CD14-positive monocyte (primary cell): ENCODE data around the gene ERBB3. TPM values are rescaled to one million over a fixed set of nuclear protein-coding genes. Genes with fewer than 3 reads are reported as not detected.

ENCODE experiments used
- DNase-seq, 3 donors: peaks; one replicate each; pipeline ENCODE4 v3.0.0-alpha.2; 2011 to 2022
- H2AFZ ChIP-seq: 2 replicates; pipeline ENCODE4 v1.6.0; 2012; ENCODE audit warnings: mild to moderate bottlenecking, low read depth, low read length, inconsistent platforms; ENCODE audit not compliant: insufficient read depth, poor library complexity, severe bottlenecking
- H3K27ac ChIP-seq, 2 donors: 1 replicate in 1 of 2; 2 replicates in 1 of 2; pipeline ENCODE4 v1.5.1; 2012 to 2013; ENCODE audit warnings: low read length in 2 of 2, control low read depth in 1 of 2, inconsistent platforms in 1 of 2, low read depth in 1 of 2, mild to moderate bottlenecking in 1 of 2
- H3K27me3 ChIP-seq, 2 donors: one replicate each; pipeline versions ENCODE4 v1.6.0 to v1.6.1; 2011 to 2013; ENCODE audit warnings: low read length in 2 of 2; ENCODE audit not compliant: control insufficient read depth in 2 of 2, insufficient read depth in 2 of 2
- H3K36me3 ChIP-seq, 2 donors: replicated peaks in 1 of 2; 1 replicate in 1 of 2; 2 replicates in 1 of 2; pipeline versions ENCODE4 v1.5.1 to v1.6.1; 2012 to 2013; ENCODE audit warnings: low read length in 2 of 2, control low read depth in 1 of 2, inconsistent platforms in 1 of 2, mild to moderate bottlenecking in 1 of 2; ENCODE audit not compliant: insufficient read depth in 2 of 2, control insufficient read depth in 1 of 2
- H3K4me1 ChIP-seq, 2 donors: 1 replicate in 1 of 2; 2 replicates in 1 of 2; pipeline versions ENCODE4 v1.5.1 to v1.6.1; 2012 to 2013; ENCODE audit warnings: low read length in 2 of 2, control low read depth in 1 of 2, inconsistent platforms in 1 of 2, mild to moderate bottlenecking in 1 of 2, moderate library complexity in 1 of 2; ENCODE audit not compliant: insufficient read depth in 2 of 2, control insufficient read depth in 1 of 2
- H3K4me2 ChIP-seq: replicated peaks from 2 replicates; pipeline ENCODE3; 2012; ENCODE audit warnings: low read length, moderate library complexity, mild to moderate bottlenecking; ENCODE audit not compliant: poor library complexity, severe bottlenecking; ENCODE audit errors: extremely low read depth
- H3K4me3 ChIP-seq, 3 experiments: fragments of 200-600 bp in 1 of 3; sonication (generic) in 1 of 3; replicated peaks in 1 of 3; 1 replicate in 2 of 3; 2 replicates in 1 of 3; pipeline ENCODE4 v1.5.1; 2011 to 2013; ENCODE audit warnings: low read length in 3 of 3, mild to moderate bottlenecking in 3 of 3, control low read depth in 2 of 3, low read depth in 2 of 3, inconsistent platforms in 1 of 3, moderate library complexity in 1 of 3
- H3K79me2 ChIP-seq: 2 replicates; pipeline ENCODE4 v1.6.0; 2012; ENCODE audit warnings: mild to moderate bottlenecking, control low read depth, inconsistent platforms, low read length, moderate library complexity; ENCODE audit not compliant: insufficient read depth
- H3K9ac ChIP-seq: 2 replicates; pipeline ENCODE4 v1.6.0; 2017; ENCODE audit warnings: low read length, mild to moderate bottlenecking; ENCODE audit not compliant: insufficient read depth, poor library complexity, severe bottlenecking
- H3K9me3 ChIP-seq, 2 donors: replicated peaks in 1 of 2; 1 replicate in 1 of 2; 2 replicates in 1 of 2; pipeline versions ENCODE4 v1.5.1 to v1.6.1; 2012 to 2013; ENCODE audit warnings: low read length in 2 of 2, control low read depth in 1 of 2; ENCODE audit not compliant: control insufficient read depth in 1 of 2, insufficient read depth in 1 of 2
- H4K20me1 ChIP-seq: 2 replicates; pipeline ENCODE4 v1.6.0; 2012; ENCODE audit warnings: mild to moderate bottlenecking, low read length, control low read depth, moderate library complexity; ENCODE audit not compliant: insufficient read depth
- H3K27ac Mint-ChIP-seq, 7 donors: one replicate each; pipeline ENCODE4 v1.8.0; 2020; ENCODE audit warnings: mild to moderate bottlenecking in 7 of 7, mixed read lengths in 7 of 7, moderate library complexity in 6 of 7, inconsistent platforms in 2 of 7
- H3K27me3 Mint-ChIP-seq, 3 donors: one replicate each; pipeline ENCODE4 v1.8.0; 2021 to 2022; ENCODE audit warnings: low read depth in 3 of 3, mild to moderate bottlenecking in 3 of 3, mixed read lengths in 3 of 3, moderate library complexity in 3 of 3, inconsistent platforms in 1 of 3
- H3K36me3 Mint-ChIP-seq, 2 donors: one replicate each; pipeline ENCODE4 v1.8.0; 2020; ENCODE audit warnings: mixed read lengths in 2 of 2, inconsistent platforms in 1 of 2, mild to moderate bottlenecking in 1 of 2
- H3K4me1 Mint-ChIP-seq: one replicate; pipeline ENCODE4 v1.8.0; 2020; ENCODE audit warnings: mild to moderate bottlenecking, mixed read lengths
- H3K4me3 Mint-ChIP-seq, 2 donors: one replicate each; pipeline ENCODE4 v1.8.0; 2020; ENCODE audit warnings: mild to moderate bottlenecking in 2 of 2, mixed read lengths in 2 of 2, moderate library complexity in 1 of 2
- H3K9me3 Mint-ChIP-seq, 7 donors: one replicate each; pipeline ENCODE4 v1.8.0; 2020 to 2022; ENCODE audit warnings: mixed read lengths in 7 of 7, mild to moderate bottlenecking in 6 of 7, moderate library complexity in 6 of 7, inconsistent platforms in 2 of 7
- WGBS: methylation state at CpG from one replicate; pipeline ENCODE4 v1.1.5; 2013; ENCODE audit warnings: missing lambda C conversion rate; ENCODE audit not compliant: insufficient coverage; 5-methylcytosine and 5-hydroxymethylcytosine counted together
- intact Hi-C, 2 donors: fragments of 100-400 bp; cut with micrococcal nuclease; formaldehyde crosslinking; loops; one replicate each; pipeline versions ENCODE4 v1.15.0 to v1.15.1; 2023
- polyA plus RNA-seq, 3 donors: library from polyadenylated mRNA; depleted of rRNA in 1 of 3; unstranded in 2 of 3; stranded (reverse) in 1 of 3; fragments of 300-500 nt in 2 of 3; fragments of >200 nt in 1 of 3; fragmentation: Illumina TruSeq in 2 of 3; gene quantifications; 1 replicate in 2 of 3; 2 replicates in 1 of 3; pipeline ENCODE4 v1.2.3, GENCODE V29; 2012 to 2021
- TF ChIP-seq, protein P1 (sequence below): fragments of 200-600 bp; IDR thresholded peaks from one replicate; pipeline ENCODE4 v1.8.0; 2022; ENCODE audit warnings: antibody characterized with exemption, mild to moderate bottlenecking

Gene ERBB3
- polyA plus RNA-seq, 3 donors: 0.01 TPM; not detected in 2

- peaks cover 0 to 1% (median 0%) of the 10 kb centered on the region in 3 donors for H3K27me3 Mint-ChIP-seq
- no peak overlapping the region for H3K27ac ChIP-seq
- H3K79me2 ChIP-seq: peaks cover 83% of the 10 kb centered on the region
- H3K9me3 Mint-ChIP-seq: no peaks in the 10 kb centered on the region
- TF ChIP-seq, protein P1, sequence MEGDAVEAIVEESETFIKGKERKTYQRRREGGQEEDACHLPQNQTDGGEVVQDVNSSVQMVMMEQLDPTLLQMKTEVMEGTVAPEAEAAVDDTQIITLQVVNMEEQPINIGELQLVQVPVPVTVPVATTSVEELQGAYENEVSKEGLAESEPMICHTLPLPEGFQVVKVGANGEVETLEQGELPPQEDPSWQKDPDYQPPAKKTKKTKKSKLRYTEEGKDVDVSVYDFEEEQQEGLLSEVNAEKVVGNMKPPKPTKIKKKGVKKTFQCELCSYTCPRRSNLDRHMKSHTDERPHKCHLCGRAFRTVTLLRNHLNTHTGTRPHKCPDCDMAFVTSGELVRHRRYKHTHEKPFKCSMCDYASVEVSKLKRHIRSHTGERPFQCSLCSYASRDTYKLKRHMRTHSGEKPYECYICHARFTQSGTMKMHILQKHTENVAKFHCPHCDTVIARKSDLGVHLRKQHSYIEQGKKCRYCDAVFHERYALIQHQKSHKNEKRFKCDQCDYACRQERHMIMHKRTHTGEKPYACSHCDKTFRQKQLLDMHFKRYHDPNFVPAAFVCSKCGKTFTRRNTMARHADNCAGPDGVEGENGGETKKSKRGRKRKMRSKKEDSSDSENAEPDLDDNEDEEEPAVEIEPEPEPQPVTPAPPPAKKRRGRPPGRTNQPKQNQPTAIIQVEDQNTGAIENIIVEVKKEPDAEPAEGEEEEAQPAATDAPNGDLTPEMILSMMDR: no peak
- H3K27ac Mint-ChIP-seq: peak overlapping the region in 2 of 7 donors; percentile 45 to 65
- peaks cover 16 to 31% of the 10 kb centered on the region in 2 donors for H3K36me3 ChIP-seq
- WGBS: 97% methylated on average over 8 of the region's 11 CpGs
- no peak overlapping the region for H3K4me2 ChIP-seq
- no peak for DNase-seq
- H3K9me3 ChIP-seq: no peaks in the 10 kb centered on the region
- no peak overlapping the region for H2AFZ ChIP-seq
- peaks cover 28% of the 10 kb centered on the region for H4K20me1 ChIP-seq
- no peak overlapping the region for H3K4me3 Mint-ChIP-seq
- H3K9ac ChIP-seq: no peak overlapping the region
- peaks cover 31 to 41% of the 10 kb centered on the region in 2 donors for H3K36me3 Mint-ChIP-seq
- H3K27me3 ChIP-seq: no peaks in the 10 kb centered on the region
- intact Hi-C loops: loop anchor here (5.0 to 10.0 kb wide), 2 partner anchors 66 to 343 kb away; partner anchors contain the start of genes SPRYD4 (in 2 of the 2) and SMARCC2 (in 1 of the 2)
- H3K4me1 ChIP-seq: peaks cover 47 to 58% of the 10 kb centered on the region in 2 donors
- peaks cover 55% of the 10 kb centered on the region for H3K4me1 Mint-ChIP-seq
- no peak overlapping the region for H3K4me3 ChIP-seq
Observed at GRCh38 chr12:56121204-56121870, 41.4 kb downstream of the ERBB3 start.

DNA sequence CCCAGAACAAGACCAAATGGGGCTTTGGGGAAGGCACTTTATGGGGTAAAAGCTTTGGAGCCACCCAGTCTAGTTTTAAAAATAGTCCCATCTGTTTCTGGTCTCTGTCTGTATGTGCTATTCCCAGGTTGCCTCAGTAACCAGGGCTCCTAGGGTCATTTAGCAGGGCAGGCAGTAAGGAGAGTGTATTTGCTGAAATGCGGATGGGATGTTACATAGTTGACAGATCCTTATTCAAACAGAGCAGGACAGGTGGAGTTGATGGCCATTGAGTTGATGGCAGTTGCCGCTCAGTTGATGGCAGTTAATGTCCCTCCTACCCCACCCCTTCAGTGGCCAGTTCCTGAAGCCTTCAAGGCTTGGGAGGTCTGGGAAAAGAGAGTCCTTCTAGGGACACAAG lies 42.7 kb downstream of the ERBB3 start:
- no peaks in the 10 kb centered on the region for H3K9me3 Mint-ChIP-seq
- peak overlapping the region in 3 of 7 donors; percentile 7 to 46 (median 31) for H3K27ac Mint-ChIP-seq
- no peak overlapping the region for H3K4me3 Mint-ChIP-seq
- H3K27ac ChIP-seq: peak overlapping the region in 1 of 2 donors; percentile 53
- no peak overlapping the region for H3K4me3 ChIP-seq
- peaks cover 53 to 65% of the 10 kb centered on the region in 2 donors for H3K4me1 ChIP-seq
- peaks cover 16 to 31% of the 10 kb centered on the region in 2 donors for H3K36me3 ChIP-seq
- H3K9ac ChIP-seq: no peak overlapping the region
- H4K20me1 ChIP-seq: peaks cover 28% of the 10 kb centered on the region
- peaks cover 26 to 37% of the 10 kb centered on the region in 2 donors for H3K36me3 Mint-ChIP-seq
- no peaks in the 10 kb centered on the region for H3K27me3 ChIP-seq
- H3K4me1 Mint-ChIP-seq: peaks cover 62% of the 10 kb centered on the region
- H3K79me2 ChIP-seq: peaks cover 72% of the 10 kb centered on the region
- TF ChIP-seq, protein P1: no peak
- no CpG with 5 or more reads among the region's 2 CpGs for WGBS
- H3K27me3 Mint-ChIP-seq: peaks cover 0 to 1% (median 1%) of the 10 kb centered on the region in 3 donors
- DNase-seq: no peak
- intact Hi-C loops: loop anchor here (5.0 to 10.0 kb wide), 2 partner anchors 65 to 342 kb away; partner anchors contain the start of genes SPRYD4 (in 2 of the 2) and SMARCC2 (in 1 of the 2)
- no peak overlapping the region for H3K4me2 ChIP-seq
- H3K9me3 ChIP-seq: no peaks in the 10 kb centered on the region
- H2AFZ ChIP-seq: no peak overlapping the region
